ENCODE measurements around the gene ARHGAP24. TPM values are rescaled to one million over a fixed set of nuclear protein-coding genes. Genes with fewer than 3 reads are reported as not detected.

ARHGAP24 gene
- total and polyA plus RNA-seq, 2 of the 13 experiments (the other 11 are each of a cell fraction or from before 2014, with no cell fraction given), result 0.07 to 0.55 TPM

DNA sequence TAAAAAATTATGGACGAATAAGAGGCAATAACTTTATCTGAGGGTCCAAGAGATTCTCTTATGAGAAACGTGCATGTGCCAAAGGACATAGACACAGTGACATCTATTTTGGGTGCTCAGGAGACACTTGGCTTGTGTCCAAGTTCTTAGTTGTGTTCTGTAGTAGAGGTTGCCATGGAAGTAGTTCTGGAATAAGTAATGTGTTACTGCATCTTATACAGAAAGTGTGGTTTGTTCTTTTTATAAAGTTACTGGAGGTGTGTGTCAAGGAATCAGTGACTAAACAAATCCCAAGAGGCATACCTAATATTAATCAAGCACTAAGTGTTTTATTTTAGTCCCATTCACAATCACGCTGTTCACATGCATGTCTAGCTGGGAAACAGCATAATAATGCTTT lies 305.7 kb downstream of the ARHGAP24 start (continued):
- TF ChIP-seq NR2F1 (CRISPR knock-in tag; IDR thresholded peaks at IDR 0.05) (no peak), ZNF263 (CRISPR knock-in tag; IDR thresholded peaks at IDR 0.05) (no peak), ZNF562 (CRISPR knock-in tag; IDR thresholded peaks at IDR 0.05; ENCODE audit: borderline replicate concordance) (no peak), ZNF331 (CRISPR knock-in tag; IDR thresholded peaks at IDR 0.05) (no peak), HMG20B (CRISPR knock-in tag; conservative IDR thresholded peaks at IDR 0.05) (no peak), TRIM24 (CRISPR knock-in tag; IDR thresholded peaks at IDR 0.05) (no peak)
- TF ChIP-seq, protein P1, sequence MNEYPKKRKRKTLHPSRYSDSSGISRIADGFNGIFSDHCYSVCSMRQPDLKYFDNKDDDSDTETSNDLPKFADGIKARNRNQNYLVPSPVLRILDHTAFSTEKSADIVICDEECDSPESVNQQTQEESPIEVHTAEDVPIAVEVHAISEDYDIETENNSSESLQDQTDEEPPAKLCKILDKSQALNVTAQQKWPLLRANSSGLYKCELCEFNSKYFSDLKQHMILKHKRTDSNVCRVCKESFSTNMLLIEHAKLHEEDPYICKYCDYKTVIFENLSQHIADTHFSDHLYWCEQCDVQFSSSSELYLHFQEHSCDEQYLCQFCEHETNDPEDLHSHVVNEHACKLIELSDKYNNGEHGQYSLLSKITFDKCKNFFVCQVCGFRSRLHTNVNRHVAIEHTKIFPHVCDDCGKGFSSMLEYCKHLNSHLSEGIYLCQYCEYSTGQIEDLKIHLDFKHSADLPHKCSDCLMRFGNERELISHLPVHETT (CRISPR knock-in tag; conservative IDR thresholded peaks at IDR 0.05), result no peak

DNA sequence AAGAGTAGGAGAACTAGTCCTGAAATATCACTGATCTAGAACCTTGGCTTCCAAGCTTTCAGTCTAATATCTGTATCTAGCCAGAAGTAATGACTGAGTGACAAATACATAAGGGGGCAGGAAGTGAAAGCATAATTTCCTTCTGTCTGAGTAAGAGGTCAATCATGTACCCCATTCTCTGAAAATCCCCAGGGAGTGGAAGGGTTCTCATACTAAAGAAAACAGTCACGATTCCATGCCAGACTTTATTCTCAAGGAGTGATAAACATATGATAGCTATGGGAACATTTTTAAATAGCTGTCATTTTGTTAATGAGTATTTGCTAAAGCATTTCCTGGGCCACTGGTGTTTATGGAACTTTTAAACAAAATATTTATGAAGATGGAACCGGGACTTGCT lies 308.5 kb downstream of the ARHGAP24 start:
- CTCF ChIA-PET (ENCODE audit: low intra/inter-chr PET ratio, low total read pairs), result no interaction called here
- H3K4me2 ChIP-seq (ENCODE audit: low read depth, low read length), result no peak overlapping the region
- BruUV-seq (replicated peaks), result no TSS peak
- H3K79me2 ChIP-seq (ENCODE audit: insufficient read depth, low read length), result no peaks in the 10 kb centered on the region
- WGBS (ENCODE audit: low lambda C conversion rate), result 25% methylated on average over 2 of the region's 2 CpGs
- no peaks in the 10 kb centered on the region for H4K20me1 ChIP-seq (ENCODE audit: insufficient read depth, low read length)
- in situ Hi-C loops (cut with HindIII; ENCODE audit: extremely low pct_ligation_motif_present, low pct_unique_long_range_greater_than_20kb), result no loop called here
- DNase-seq (ENCODE audit: low spot score), result no peak
- no peak overlapping the region for H3K9ac ChIP-seq (ENCODE audit: insufficient read depth, low read depth, low read length)
- POLR2A ChIA-PET, result no interaction called here
- no peak overlapping the region for H2AFZ ChIP-seq (ENCODE audit: low read length)
- FAIRE-seq, result no peak
- H3K9me3 ChIP-seq (ENCODE audit: low read length), result no peaks in the 10 kb centered on the region
- no peak for ATAC-seq
- H3K27ac ChIP-seq (ENCODE audit: extremely low read length, insufficient read depth, low read length), result no peak overlapping the region
- H3K27me3 ChIP-seq (ENCODE audit: control insufficient read depth in 1 of 2, insufficient read depth in 2 of 2, low read length in 2 of 2), result no peaks in the 10 kb centered on the region
- H3K36me3 ChIP-seq (replicated peaks in 1 of 2; ENCODE audit: control insufficient read depth in 1 of 2, insufficient read depth in 2 of 2, low read length in 2 of 2), result no peaks in the 10 kb centered on the region
- intact Hi-C loops (cut with micrococcal nuclease; ENCODE audit: unreplicated experiment), result loop anchor here (10.0 kb wide), 1 partner anchor 431 kb away; no protein-coding TSS in a partner anchor
- no peak overlapping the region for H3K4me3 ChIP-seq (replicated peaks in 1 of 3; ENCODE audit: insufficient read depth in 1 of 3, low read depth in 2 of 3, low read length in 3 of 3)
- no peaks in the 10 kb centered on the region for H3K4me1 ChIP-seq (ENCODE audit: insufficient read depth, low read length)
- TF ChIP-seq HES4 (CRISPR knock-in tag; IDR thresholded peaks at IDR 0.05; ENCODE audit: borderline replicate concordance), result no peak
- no peak for TF ChIP-seq AGO2 (optimal IDR thresholded peaks at IDR 0.05; ENCODE audit: low read depth, low read length)
- no peak for TF ChIP-seq ZNF263 (CRISPR knock-in tag; IDR thresholded peaks at IDR 0.05)

Data from HepG2 (cell line).